ENCODE data around the gene CAPRIN1.

The CAPRIN1 gene

DNA sequence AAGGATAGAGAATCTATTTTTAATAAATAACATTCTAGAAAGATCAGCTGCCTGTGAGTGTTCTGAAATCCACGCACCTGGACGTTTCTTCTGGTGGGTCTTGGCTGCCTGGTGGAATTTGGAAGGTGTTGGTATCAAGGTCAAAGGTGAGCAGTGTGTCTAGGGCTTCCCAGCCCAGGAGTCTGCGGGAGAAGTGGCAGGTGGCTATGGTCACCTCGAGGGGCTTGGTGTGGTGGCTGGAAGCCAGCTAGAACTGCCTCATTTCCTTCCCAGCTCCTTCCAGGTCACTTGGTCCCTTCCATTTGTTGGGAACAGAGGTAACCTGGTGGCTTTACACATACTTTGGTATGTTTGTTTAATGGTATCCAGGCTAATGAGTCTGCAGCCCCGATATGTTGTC lies 95.3 kb downstream of the CAPRIN1 start:
- no peak for DNase-seq

DNA sequence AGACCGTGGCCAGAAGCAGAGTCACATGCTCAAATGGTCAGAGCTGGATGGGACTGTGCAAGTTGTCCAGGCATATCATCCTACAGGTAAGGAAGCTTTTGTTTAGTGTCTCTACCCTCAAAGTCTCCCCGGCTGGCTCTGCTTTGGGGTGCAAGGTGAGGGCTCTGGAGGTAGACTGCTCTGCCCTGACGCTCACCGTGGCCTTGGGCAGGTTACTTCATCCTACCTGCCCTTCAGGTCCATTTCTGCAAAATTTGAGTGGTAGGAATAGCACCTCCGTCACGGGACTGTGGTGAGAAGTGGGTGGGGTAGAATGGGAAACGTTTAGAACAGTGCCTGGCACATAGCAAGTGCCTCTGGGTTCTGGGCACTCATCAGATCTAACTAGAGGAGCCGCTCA lies 96.0 kb downstream of the CAPRIN1 start:
- no peak for DNase-seq

DNA sequence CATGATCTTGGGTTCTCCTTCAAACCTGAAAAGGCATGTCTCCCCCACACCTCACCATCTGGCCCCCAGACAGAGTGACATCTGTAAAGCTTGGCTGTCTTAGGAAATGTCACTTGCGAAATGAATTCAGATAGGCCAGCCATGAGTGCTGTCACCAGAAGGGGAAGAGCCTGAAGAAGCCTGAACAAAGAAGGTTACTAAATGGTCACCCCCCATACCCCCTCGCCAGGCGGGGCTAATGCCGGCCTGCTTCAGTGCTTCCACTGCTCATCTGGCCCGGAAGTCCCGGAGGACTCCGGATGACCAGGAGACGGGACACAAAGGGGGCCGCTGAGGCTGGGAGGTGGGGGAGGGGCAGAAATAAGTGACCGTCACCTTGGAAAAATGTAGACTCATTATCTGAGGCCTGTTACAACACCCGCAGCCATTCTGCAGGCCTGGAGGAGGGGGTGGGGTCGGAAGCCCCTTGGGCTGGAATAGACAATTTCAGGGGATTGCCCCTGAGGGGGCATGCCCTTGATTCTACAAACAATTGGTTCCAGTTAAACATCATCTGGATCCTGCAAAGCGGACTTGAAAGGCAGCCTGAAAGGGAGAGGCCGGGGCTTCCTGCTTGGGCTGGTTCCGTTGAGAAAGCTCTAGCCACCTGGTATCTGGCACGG lies 97.1 kb downstream of the CAPRIN1 start:
- no peak for DNase-seq

DNA sequence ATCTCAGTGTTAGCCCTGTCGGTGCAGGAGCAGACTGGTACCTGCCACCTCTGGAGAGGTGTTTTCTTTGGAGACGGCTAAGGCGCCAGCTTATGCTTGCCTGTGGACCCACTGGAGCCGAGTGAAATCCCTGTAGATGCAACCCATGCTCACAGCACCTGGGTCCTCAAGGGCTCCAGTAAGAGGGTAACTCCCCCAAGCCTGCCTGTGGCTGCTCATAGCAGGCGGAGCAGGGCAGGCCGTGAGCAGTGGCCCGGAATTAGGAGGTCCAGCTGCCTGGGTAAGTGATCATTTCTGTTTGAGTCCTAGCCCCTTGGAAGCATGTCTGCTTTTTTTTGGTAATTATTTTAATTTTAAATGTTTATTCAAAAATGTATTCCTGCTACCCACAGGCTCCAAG lies 97.7 kb downstream of the CAPRIN1 start:
- DNase-seq, result no peak

DNA sequence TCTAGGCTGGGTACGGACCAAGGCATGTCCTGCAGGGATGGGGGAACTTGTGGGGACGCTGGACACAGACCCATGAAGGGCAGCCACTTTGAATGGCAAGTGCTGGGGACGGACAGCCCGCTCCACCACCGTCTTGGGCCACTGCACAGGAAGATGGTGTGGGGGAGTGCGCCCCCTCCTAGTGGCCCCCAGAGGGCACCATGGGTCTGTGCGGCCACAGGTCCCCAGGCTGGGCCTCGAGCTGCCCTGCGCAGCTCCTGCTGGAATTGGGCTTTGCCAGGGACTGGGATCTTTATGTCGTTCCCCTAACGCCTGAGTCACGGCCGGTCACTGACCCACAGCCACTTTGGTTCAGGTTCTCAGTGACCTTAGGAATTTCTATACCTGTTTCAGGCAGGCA lies 98.3 kb downstream of the CAPRIN1 start:
- DNase-seq, result no peak

DNA sequence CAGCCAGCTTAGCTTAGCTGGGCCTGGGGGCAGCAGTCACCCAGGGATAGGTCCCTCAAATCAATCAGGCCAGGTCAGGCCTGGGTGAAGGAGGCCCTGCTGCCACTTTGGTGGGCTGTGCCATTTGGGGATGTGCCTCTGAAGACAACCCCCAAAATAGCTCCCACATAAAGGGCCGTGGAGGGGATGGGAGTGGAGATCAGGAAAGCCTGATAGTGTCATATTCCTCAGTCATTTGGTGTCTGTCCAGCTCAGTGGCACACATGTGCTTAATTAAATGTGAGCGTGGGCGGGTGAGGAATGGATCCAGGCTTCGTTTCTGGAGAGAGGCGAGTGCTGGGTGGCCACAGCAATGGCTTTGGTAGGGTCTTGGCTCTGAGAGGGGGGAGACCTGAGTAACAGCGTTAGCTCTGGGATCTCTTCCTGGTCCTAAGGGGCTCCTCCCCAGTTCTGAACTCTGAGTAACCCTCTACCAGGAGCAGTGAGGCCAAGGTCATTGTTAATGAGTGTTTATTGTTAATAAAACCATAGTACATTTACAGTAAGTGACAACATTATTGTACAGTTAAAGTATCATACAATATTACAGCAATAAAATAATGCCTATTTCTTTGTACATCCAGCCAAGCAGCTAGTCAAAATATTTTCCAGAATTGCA lies 99.1 kb downstream of the CAPRIN1 start:
- DNase-seq, result no peak

All from DMS79 (cell line).